ENCODE measurements around the gene ACIN1. TPM values are rescaled to one million over a fixed set of nuclear protein-coding genes. Genes with fewer than 3 reads are reported as not detected.

Gene ACIN1
- total RNA-seq, 2 experiments from 2014 or later = 152 to 156 TPM

DNA sequence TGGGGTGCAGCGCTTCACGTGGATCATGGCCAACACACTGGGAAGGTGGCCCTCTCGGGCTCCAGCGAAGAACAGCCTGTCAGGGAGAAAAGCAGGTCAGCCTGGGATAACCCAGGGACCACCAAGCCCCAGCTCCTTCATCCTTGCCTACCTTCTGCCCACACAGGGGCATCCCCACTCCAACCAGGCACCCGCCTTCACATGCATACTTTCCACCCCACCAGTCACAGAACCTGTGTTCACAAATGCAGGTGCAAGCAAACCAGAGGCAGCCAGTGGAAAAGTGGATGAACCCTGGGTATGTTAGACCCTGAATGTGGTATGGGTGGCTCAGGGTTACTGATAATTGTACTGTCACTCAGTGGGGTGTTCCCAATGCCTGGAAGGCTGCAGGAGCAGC lies 36.5 kb upstream of the ACIN1 start:
- no peak for DNase-seq
- peaks cover 1% of the 10 kb centered on the region for H3K4me1 Mint-ChIP-seq (ENCODE audit: low read depth)
- intact Hi-C loops (cut with micrococcal nuclease) = no loop called here
- CTCF ChIA-PET = interaction anchor here (4.5 kb wide), 1 partner anchor 10 kb away, joined by 24 read pairs; no protein-coding TSS in a partner anchor
- H3K27me3 Mint-ChIP-seq (ENCODE audit: low read depth) = no peaks in the 10 kb centered on the region
- H3K36me3 Mint-ChIP-seq (ENCODE audit: low read depth) = no peaks in the 10 kb centered on the region
- no peaks in the 10 kb centered on the region for H3K9me3 Mint-ChIP-seq
- H3K27ac Mint-ChIP-seq = no peak overlapping the region
- no peak overlapping the region for H3K4me3 Mint-ChIP-seq

DNA sequence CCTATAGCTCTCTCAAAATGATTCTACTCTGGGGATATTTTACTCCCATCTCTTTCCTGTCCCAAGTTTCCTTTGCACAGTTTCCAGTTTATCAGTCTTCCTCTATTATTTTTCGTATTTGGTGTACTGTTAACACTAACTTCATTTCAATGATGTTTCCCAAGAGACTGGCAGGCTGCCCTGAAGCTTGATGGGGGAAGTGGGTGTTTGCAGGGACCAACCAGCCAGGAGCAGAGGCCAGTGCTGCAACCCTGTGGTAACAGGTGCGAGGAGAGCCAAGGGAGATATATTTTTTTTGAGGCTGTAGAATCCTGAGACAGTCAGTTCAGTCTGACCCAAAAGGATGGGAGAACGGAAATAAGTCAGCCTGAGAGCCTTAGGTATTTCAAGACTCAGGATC lies 35.9 kb upstream of the ACIN1 start:
- no peaks in the 10 kb centered on the region for H3K27me3 Mint-ChIP-seq (ENCODE audit: low read depth)
- no peaks in the 10 kb centered on the region for H3K36me3 Mint-ChIP-seq (ENCODE audit: low read depth)
- H3K27ac Mint-ChIP-seq = no peak overlapping the region
- intact Hi-C loops (cut with micrococcal nuclease) = no loop called here
- no peaks in the 10 kb centered on the region for H3K9me3 Mint-ChIP-seq
- DNase-seq = no peak
- peaks cover 1% of the 10 kb centered on the region for H3K4me1 Mint-ChIP-seq (ENCODE audit: low read depth)
- no peak overlapping the region for H3K4me3 Mint-ChIP-seq
- CTCF ChIA-PET = interaction anchor here (0.6 to 4.5 kb wide), 5 partner anchors 9 to 191 kb away, joined by 3 to 24 read pairs (median 4); no protein-coding TSS in a partner anchor

DNA sequence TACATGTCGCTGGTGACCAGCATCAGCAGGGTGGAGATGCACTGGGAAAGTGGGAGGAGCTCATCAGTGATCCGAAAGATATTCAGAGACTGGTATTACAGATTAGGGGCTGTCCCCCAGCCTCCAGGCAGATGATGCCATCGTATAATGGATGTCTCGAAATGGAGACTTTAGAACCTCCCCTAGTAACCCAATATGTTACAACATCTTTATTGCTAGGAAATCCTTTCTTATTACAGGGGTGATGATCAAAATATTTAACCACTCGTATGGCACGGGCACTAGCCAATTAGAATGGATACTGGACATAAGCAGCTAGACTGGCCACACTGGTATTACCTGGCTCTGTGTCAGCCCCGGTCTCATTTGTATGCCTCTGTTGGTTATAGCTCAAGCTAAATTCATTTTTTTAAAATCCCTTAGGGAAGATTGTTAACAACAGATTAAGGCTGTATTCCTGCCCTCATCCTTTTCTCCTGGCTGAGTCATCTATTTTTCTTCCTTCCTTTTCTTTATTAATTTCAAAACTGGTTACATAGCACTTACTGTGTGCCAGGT lies 34.9 kb upstream of the ACIN1 start:
- DNase-seq = no peak
- H3K36me3 Mint-ChIP-seq (ENCODE audit: low read depth) = no peaks in the 10 kb centered on the region
- H3K27ac Mint-ChIP-seq = no peak overlapping the region
- CTCF ChIA-PET = interaction anchor here (0.9 to 4.5 kb wide), 6 partner anchors 8 to 107 kb away, joined by 3 to 24 read pairs (median 4); no protein-coding TSS in a partner anchor
- no peaks in the 10 kb centered on the region for H3K9me3 Mint-ChIP-seq
- no peak overlapping the region for H3K4me3 Mint-ChIP-seq
- H3K27me3 Mint-ChIP-seq (ENCODE audit: low read depth) = no peaks in the 10 kb centered on the region
- peaks cover 1% of the 10 kb centered on the region for H3K4me1 Mint-ChIP-seq (ENCODE audit: low read depth)
- intact Hi-C loops (cut with micrococcal nuclease) = loop anchor here (10.0 kb wide), 1 partner anchor 335 kb away; the partner anchor contains the start of gene NGDN

DNA sequence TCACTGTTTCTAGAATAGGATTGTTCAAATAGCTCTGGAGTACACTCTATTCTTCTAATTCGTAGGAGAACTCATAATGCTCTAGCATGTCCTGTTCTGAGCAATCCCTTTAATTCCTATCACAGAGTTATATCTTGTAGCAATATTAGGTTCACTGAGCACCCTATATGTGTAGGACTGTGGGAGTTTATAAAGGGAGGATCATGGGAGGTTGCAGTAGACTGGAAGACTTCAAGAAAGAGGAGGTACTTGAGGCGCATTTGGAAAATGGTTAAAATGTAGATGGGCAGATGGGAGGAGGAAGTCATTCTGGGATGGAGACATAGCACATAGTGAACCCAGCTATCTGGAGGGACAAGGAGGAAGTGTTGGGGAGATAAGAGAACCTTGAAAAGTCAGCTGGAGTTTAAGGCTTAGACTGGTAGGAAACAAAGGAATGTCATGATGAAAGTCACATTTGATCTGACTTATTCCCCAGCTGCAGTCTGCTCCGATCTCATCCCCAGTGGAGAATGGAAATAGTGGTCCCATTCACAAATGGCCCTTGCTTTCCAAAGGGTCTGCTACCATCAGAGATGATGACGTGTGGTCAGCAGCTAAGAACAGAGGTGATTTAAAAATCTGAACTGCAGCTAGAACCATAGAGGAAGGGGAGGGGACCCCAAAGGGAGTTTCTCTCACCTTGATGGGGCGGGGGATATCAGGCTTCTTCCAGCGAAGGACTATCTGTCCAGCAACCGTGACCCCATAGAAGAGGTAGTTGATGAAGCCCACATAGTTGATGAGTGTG lies 34.2 kb upstream of the ACIN1 start:
- H3K27ac Mint-ChIP-seq = no peak overlapping the region
- H3K4me3 Mint-ChIP-seq = no peak overlapping the region
- CTCF ChIA-PET = interaction anchor here (0.9 to 4.5 kb wide), 5 partner anchors 8 to 108 kb away, joined by 3 to 24 read pairs (median 5); no protein-coding TSS in a partner anchor
- H3K9me3 Mint-ChIP-seq = no peaks in the 10 kb centered on the region
- H3K4me1 Mint-ChIP-seq (ENCODE audit: low read depth) = peaks cover 1% of the 10 kb centered on the region
- H3K27me3 Mint-ChIP-seq (ENCODE audit: low read depth) = no peaks in the 10 kb centered on the region
- intact Hi-C loops (cut with micrococcal nuclease) = loop anchor here (10.0 kb wide), 1 partner anchor 336 kb away; the partner anchor contains the start of gene NGDN
- DNase-seq = no peak
- no peaks in the 10 kb centered on the region for H3K36me3 Mint-ChIP-seq (ENCODE audit: low read depth)

DNA sequence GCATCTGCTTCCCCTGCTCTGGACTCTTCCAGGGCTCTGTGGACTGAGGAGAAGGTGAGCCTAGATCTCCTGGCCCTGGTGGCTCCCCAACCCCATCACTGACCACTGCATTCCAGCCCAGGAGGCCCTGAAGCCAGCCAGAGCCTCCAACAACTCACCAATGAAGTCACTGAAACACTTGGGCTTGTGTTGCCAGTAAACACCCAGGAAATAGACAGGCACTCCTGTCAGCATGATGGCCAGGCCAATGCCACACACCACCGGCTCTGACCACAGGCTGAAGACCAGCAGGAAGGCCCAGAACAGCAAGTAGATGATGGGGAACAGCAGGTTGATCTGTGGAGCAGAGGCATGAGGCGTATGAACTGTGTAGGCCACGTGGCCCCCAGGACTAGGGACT lies 32.9 kb upstream of the ACIN1 start:
- Mint-ChIP-seq H3K4me3 (no peak overlapping the region), H3K36me3 (ENCODE audit: low read depth) (no peaks in the 10 kb centered on the region), H3K27ac (no peak overlapping the region), H3K4me1 (ENCODE audit: low read depth) (peaks cover 1% of the 10 kb centered on the region), H3K9me3 (no peaks in the 10 kb centered on the region), H3K27me3 (ENCODE audit: low read depth) (no peaks in the 10 kb centered on the region)
- intact Hi-C loops (cut with micrococcal nuclease) = loop anchor here (10.0 kb wide), 1 partner anchor 337 kb away; the partner anchor contains the start of gene NGDN
- CTCF ChIA-PET = interaction anchor here (1.5 kb wide), 1 partner anchor 59 kb away, joined by 4 read pairs; no protein-coding TSS in a partner anchor
- DNase-seq = no peak

DNA sequence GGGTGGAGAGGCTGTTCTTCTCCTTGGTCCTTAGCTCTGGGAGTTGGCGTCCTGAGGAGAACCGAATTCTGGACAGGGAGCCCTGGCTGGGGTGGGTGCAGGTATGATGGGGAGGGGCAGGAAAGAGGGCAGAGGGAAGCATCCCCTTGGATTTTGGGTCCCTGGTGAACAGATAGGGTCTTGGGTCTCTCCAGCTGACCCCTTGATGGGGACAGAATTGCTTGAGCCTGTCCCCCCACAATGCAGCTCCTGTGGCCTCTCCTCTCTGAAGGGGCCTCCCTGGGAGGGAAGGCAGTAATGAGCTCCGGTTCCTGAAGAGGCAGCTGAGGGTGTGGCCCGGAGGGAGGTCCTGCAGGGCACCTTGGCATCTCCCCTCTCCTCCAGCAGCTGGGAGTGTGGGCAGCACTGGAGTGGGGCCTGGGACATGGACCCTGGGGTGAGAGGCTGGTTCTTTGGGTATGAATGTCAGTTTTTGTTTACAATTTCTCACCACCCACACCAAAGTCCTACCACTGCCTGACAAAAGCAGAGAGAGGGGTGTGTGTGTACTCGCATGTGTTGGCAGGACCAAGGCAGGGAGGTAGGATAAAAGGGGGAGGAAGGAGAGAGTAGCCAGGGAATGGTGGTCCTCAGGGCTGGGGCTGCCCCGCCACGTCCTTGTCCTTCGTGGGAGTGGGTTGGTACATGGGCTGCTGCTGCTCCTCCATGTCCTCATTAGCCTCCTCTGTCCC lies 31.8 kb upstream of the ACIN1 start:
- Mint-ChIP-seq H3K4me3 (no peak overlapping the region), H3K4me1 (ENCODE audit: low read depth) (peaks cover 1% of the 10 kb centered on the region), H3K9me3 (no peaks in the 10 kb centered on the region), H3K36me3 (ENCODE audit: low read depth) (no peaks in the 10 kb centered on the region), H3K27ac (no peak overlapping the region), H3K27me3 (ENCODE audit: low read depth) (no peaks in the 10 kb centered on the region)
- intact Hi-C loops (cut with micrococcal nuclease) = loop anchor here (10.0 kb wide), 1 partner anchor 338 kb away; the partner anchor contains the start of gene NGDN
- no peak for DNase-seq
- CTCF ChIA-PET = interaction anchor here (0.6 to 1.5 kb wide), 3 partner anchors 60 to 300 kb away, joined by 3 to 6 read pairs (median 4); no protein-coding TSS in a partner anchor

DNA sequence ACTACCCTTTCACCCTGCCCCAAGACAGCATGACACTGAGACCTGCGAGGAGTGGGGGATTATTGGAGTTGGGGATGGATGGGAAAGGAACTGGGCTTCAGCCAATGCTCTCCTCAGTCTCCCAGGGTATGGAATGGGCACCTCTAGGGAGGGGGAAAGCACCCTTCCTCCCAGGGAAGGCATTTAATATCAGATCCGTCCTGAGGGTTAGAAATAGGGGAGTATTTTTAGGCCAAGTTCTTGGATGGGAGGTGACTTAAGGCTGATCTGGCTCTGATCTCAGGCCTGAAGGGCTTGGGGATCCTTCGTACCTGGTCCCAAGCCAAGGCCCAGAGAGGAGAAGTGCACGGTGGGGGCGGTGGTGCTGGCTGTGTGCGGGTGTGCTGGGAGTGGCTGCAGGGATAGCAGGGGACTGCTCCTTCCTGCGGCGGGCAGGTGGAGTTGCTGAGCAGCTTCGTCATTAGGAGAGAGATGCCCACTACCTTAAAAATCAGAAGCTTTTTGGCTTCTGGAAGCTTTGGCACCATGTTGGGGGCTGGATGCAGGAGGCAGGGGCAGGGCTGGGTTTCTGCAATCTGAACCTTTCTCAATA lies 31.1 kb upstream of the ACIN1 start:
- no peak overlapping the region for H3K4me3 Mint-ChIP-seq
- intact Hi-C loops (cut with micrococcal nuclease) = loop anchor here (10.0 kb wide), 1 partner anchor 339 kb away; the partner anchor contains the start of gene NGDN
- H3K9me3 Mint-ChIP-seq = no peaks in the 10 kb centered on the region
- H3K36me3 Mint-ChIP-seq (ENCODE audit: low read depth) = no peaks in the 10 kb centered on the region
- DNase-seq = no peak
- H3K27me3 Mint-ChIP-seq (ENCODE audit: low read depth) = no peaks in the 10 kb centered on the region
- H3K27ac Mint-ChIP-seq = no peak overlapping the region
- H3K4me1 Mint-ChIP-seq (ENCODE audit: low read depth) = peaks cover 7% of the 10 kb centered on the region
- CTCF ChIA-PET = interaction anchor here (0.6 to 9.6 kb wide), 3 partner anchors 60 to 299 kb away, joined by 3 to 298 read pairs (median 6); partner anchors contain the start of gene SLC7A8

DNA sequence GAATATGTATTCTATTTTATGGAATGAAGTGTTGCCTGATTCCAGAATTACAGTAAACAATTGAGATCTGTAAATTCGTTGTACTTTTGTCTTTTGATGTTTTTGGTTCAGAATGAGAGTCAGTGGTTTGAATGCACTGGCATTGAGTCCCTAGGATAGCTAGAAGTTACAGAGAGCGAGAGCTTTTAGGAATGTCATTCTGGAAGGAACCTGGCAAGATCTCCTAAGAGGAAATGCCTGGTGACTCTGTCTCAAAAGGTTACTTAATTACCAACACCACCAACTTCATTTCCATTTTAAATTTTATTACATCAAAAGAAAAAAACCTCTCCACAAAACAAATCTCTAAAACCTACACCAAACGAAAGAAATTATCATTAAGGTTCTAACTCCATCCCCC lies 30.1 kb upstream of the ACIN1 start:
- peaks cover 18% of the 10 kb centered on the region for H3K4me1 Mint-ChIP-seq (ENCODE audit: low read depth)
- intact Hi-C loops (cut with micrococcal nuclease) = loop anchor here (10.0 kb wide), 1 partner anchor 340 kb away; the partner anchor contains the start of gene NGDN

DNA sequence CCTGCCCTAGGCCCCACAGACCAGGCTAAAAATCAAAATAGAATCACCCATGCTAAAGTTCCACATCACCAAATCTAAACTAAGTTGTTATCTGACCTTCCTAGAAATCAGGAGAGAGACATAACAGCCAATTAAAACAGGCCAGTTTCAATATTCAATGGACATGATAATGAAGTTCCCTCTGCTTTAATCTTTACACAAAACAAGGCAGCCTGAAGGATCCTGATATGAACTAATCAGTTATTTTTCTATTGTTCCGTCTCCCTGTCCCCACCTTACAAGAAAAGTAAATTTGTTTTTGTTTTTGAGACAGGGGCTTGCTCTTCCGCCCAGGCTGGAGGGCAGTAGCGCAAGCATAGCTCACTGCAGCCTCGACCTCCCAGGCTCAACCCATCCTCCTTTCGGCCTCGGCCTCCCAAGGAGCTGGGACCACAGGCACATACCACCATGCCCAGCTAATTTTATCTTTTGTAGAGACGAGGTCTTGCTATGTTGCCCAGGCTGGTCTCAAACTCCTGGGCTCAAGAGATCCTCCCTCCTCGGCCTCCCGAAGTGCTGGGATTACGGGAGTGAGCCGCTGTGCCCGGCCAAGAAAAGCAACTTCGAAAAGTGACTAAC lies 29.5 kb upstream of the ACIN1 start:
- intact Hi-C loops (cut with micrococcal nuclease) = loop anchor here (5.0 to 10.0 kb wide), 2 partner anchors 113 to 340 kb away; partner anchors contain the start of genes NGDN and RNF212B
- CTCF ChIA-PET = interaction anchor here (1.1 to 9.6 kb wide), 4 partner anchors 9 to 62 kb away, joined by 3 to 298 read pairs (median 3); partner anchors contain the start of gene SLC7A8

More for the DNA sequence above, 30.1 kb upstream of the ACIN1 start:
- H3K27ac Mint-ChIP-seq = no peak overlapping the region
- no peaks in the 10 kb centered on the region for H3K27me3 Mint-ChIP-seq (ENCODE audit: low read depth)
- H3K4me3 Mint-ChIP-seq = no peak overlapping the region
- H3K36me3 Mint-ChIP-seq (ENCODE audit: low read depth) = no peaks in the 10 kb centered on the region
- H3K9me3 Mint-ChIP-seq = no peaks in the 10 kb centered on the region
- no peak for DNase-seq
- CTCF ChIA-PET = interaction anchor here (1.6 to 9.6 kb wide), 2 partner anchors 10 to 61 kb away, joined by 3 to 298 read pairs; partner anchors contain the start of gene SLC7A8

DNA sequence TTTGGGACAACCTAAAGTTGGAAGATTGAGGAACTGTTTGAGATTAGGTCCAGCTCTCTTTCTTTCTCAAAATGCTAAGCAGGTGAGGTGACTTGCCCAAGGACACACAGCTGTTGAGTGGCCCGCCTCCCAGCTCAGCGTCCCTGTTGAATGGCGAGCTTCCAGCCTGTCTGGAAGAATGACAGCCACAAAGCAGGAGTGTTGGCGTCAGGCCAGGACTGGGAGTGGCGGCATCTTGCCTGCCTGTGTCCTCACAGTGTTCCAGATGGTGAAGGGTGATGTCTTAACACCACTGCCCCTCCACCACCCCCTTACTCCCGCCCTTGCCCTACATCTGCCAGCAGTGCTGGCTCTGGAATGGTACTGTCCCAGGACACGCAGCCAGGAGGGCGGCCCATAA lies 28.5 kb upstream of the ACIN1 start:
- no peaks in the 10 kb centered on the region for H3K36me3 Mint-ChIP-seq (ENCODE audit: low read depth)
- H3K4me1 Mint-ChIP-seq (ENCODE audit: low read depth) = peaks cover 32% of the 10 kb centered on the region
- CTCF ChIA-PET = interaction anchor here (1.1 to 9.6 kb wide), 4 partner anchors 8 to 63 kb away, joined by 3 to 298 read pairs (median 3); partner anchors contain the start of gene SLC7A8
- no peaks in the 10 kb centered on the region for H3K9me3 Mint-ChIP-seq
- intact Hi-C loops (cut with micrococcal nuclease) = loop anchor here (5.0 to 10.0 kb wide), 2 partner anchors 114 to 341 kb away; partner anchors contain the start of genes NGDN and RNF212B
- H3K27me3 Mint-ChIP-seq (ENCODE audit: low read depth) = no peaks in the 10 kb centered on the region
- no peak for DNase-seq
- no peak overlapping the region for H3K27ac Mint-ChIP-seq
- H3K4me3 Mint-ChIP-seq = no peak overlapping the region

More for the DNA sequence above, 29.5 kb upstream of the ACIN1 start:
- DNase-seq = no peak
- no peaks in the 10 kb centered on the region for H3K36me3 Mint-ChIP-seq (ENCODE audit: low read depth)
- H3K27me3 Mint-ChIP-seq (ENCODE audit: low read depth) = no peaks in the 10 kb centered on the region
- H3K27ac Mint-ChIP-seq = no peak overlapping the region
- no peak overlapping the region for H3K4me3 Mint-ChIP-seq
- H3K4me1 Mint-ChIP-seq (ENCODE audit: low read depth) = peaks cover 23% of the 10 kb centered on the region
- H3K9me3 Mint-ChIP-seq = no peaks in the 10 kb centered on the region

DNA sequence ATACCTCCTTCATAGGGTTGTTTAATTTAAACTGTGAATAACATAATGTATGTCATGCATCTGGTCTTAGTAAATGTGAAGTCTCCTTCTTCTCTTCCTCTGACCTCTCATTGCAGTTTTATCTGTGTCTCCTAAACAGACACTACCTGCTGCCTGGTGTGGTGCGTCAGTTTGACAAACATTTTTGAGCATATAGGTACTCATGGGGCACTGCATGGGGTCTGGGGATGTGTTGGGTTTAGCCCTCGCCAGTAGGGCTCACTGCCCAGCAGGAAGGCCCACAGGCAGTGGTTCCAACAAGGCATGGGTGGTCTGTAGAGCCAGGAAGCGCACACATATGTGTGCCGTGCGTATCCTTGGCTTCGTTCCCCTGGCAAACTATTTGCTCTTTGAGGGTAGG lies 27.1 kb upstream of the ACIN1 start:
- no peaks in the 10 kb centered on the region for H3K9me3 Mint-ChIP-seq
- no peak overlapping the region for H3K27ac Mint-ChIP-seq
- H3K27me3 Mint-ChIP-seq (ENCODE audit: low read depth) = no peaks in the 10 kb centered on the region
- H3K4me3 Mint-ChIP-seq = no peak overlapping the region
- H3K36me3 Mint-ChIP-seq (ENCODE audit: low read depth) = no peaks in the 10 kb centered on the region
- intact Hi-C loops (cut with micrococcal nuclease) = loop anchor here (5.0 to 10.0 kb wide), 2 partner anchors 115 to 343 kb away; partner anchors contain the start of genes NGDN and RNF212B
- CTCF ChIA-PET = interaction anchor here (0.5 to 9.6 kb wide), 24 partner anchors 9 to 835 kb away, joined by 3 to 298 read pairs (median 8); partner anchors contain the start of genes ACIN1, C14orf119, PABPN1 and RNF212B
- H3K4me1 Mint-ChIP-seq (ENCODE audit: low read depth) = peaks cover 41% of the 10 kb centered on the region
- no peak for DNase-seq

Data from activated naive CD4-positive, alpha-beta T cell treated with anti-CD3 and anti-CD28 coated beads for 36 hours (primary cell).